Thyroid gland (tissue), 4 donors: Measurements from ENCODE around the gene PRKCG.

Experiments
- CTCF ChIP-seq, 6 experiments: fragments of 200-600 bp in 3 of 6; fragments of 450-650 bp in 3 of 6; sonication (generic) in 3 of 6; IDR thresholded peaks; one replicate each; pipeline ENCODE4 v1.5.1; 2016 to 2019; ENCODE audit warnings: antibody characterized with exemption in 6 of 6, mild to moderate bottlenecking in 2 of 6, inconsistent platforms in 1 of 6, moderate library complexity in 1 of 6
- POLR2A ChIP-seq, 2 donors: fragments of 450-650 bp; IDR thresholded peaks; one replicate each; pipeline ENCODE4 v1.6.1; 2017; ENCODE audit warnings: antibody characterized with exemption in 2 of 2, mild to moderate bottlenecking in 2 of 2, moderate library complexity in 1 of 2

DNA sequence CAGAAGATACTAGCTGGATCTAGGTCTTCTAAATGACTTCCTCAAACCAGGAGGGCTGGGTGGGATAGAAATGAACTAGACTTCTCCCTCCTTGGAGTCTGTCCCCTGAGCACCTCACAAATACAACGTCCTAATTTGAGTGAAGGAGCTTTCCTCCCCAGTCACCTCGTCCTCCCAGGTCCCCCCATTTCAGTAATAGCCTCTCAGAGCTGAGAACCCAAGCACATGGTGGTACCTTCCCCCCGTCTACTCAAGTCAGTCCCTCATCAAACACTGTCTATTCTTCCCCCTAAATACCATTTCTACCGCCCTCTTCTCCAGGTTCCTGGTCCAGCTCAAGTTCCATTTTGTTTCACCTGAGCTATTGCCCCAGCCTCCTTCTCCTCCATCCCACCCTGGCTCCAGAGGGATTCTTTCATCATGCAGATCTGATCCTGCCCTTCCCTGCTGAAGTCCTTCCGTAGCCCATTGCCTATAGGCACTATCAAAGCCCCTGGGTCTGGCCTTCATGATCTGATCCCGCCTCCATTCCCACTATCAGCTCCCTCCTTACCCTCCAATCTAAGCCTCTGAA is 5.3 kb upstream of the PRKCG start:
- TF ChIP-seq POLR2A (IDR thresholded peaks at IDR 0.05) (no peak), CTCF (IDR thresholded peaks at IDR 0.05) (no peak)
